Esophagus (tissue), 2 donors: ENCODE measurements around the gene SLC7A9. TPM values are rescaled to one million over a fixed set of nuclear protein-coding genes. Genes with fewer than 3 reads are reported as not detected.
"Not testable (repeated sequence)": the region's sequence is repeated elsewhere in the genome, so short reads cannot be mapped to it uniquely, and the experiment has no call there.

ENCODE experiments used
- H3K27ac ChIP-seq, 2 donors: one replicate each; pipeline ENCODE4 v1.5.1; 2013; ENCODE audit warnings: low read depth in 2 of 2, mild to moderate bottlenecking in 2 of 2, inconsistent platforms in 1 of 2, low read length in 1 of 2, moderate library complexity in 1 of 2
- H3K27me3 ChIP-seq, 2 donors: one replicate each; pipeline ENCODE4 v1.6.1; 2013; ENCODE audit warnings: low read length in 2 of 2, control low read depth in 1 of 2, mild to moderate bottlenecking in 1 of 2; ENCODE audit not compliant: insufficient read depth in 2 of 2, control insufficient read depth in 1 of 2
- H3K36me3 ChIP-seq, 2 donors: one replicate each; pipeline ENCODE4 v1.6.1; 2013; ENCODE audit warnings: low read length in 1 of 2; ENCODE audit not compliant: control insufficient read depth in 2 of 2, insufficient read depth in 2 of 2
- H3K4me1 ChIP-seq, 2 donors: one replicate each; pipeline ENCODE4 v1.6.1; 2013; ENCODE audit warnings: low read length in 1 of 2; ENCODE audit not compliant: control insufficient read depth in 2 of 2, insufficient read depth in 2 of 2
- H3K4me3 ChIP-seq, 2 donors: one replicate each; pipeline ENCODE4 v1.5.1; 2013; ENCODE audit warnings: low read length in 2 of 2, mild to moderate bottlenecking in 2 of 2, low read depth in 1 of 2, moderate library complexity in 1 of 2
- H3K9me3 ChIP-seq, 2 donors: one replicate each; pipeline ENCODE4 v1.6.1; 2013; ENCODE audit warnings: mild to moderate bottlenecking in 2 of 2, low read depth in 1 of 2, low read length in 1 of 2, moderate library complexity in 1 of 2; ENCODE audit not compliant: control insufficient read depth in 2 of 2, insufficient read depth in 1 of 2
- WGBS, 2 donors: extraction: QIAGEN DNeasy Blood & Tissue Kit; methylation state at CpG; one replicate each; pipeline ENCODE4 v1.1.7; 2013; 5-methylcytosine and 5-hydroxymethylcytosine counted together
- polyA plus RNA-seq, 2 donors: library from polyadenylated mRNA; stranded (reverse); fragments of 200-250 nt; gene quantifications; one replicate each; pipeline ENCODE4 v1.2.3, GENCODE V29; 2013
- donor health status: healthy with polysubstance abuse.
- donor health status: Bipolar disorder and iron deficiency.

Gene SLC7A9
- polyA plus RNA-seq, 2 donors: 0.16 to 0.33 TPM

- H3K4me1 ChIP-seq, H3K27ac ChIP-seq, H3K36me3 ChIP-seq, H3K27me3 ChIP-seq, H3K4me3 ChIP-seq, H3K9me3 ChIP-seq: not testable (repeated sequence)
- WGBS, 2 donors: 91% methylated on average over 7 of the region's 7 CpGs
These were observed 36.2 kb downstream of the SLC7A9 start for GRCh38 chr19:32833388-32833787.

- H3K9me3 ChIP-seq: not testable (repeated sequence)
- 87 to 94% methylated on average over 7 of the region's 7 CpGs for WGBS, 2 donors
These were observed 36.7 kb downstream of the SLC7A9 start for GRCh38 chr19:32832825-32833224.

GRCh38 chr19:32832094-32832493 lies 37.5 kb downstream of the SLC7A9 start:
- 94% methylated on average over 12 of the region's 12 CpGs for WGBS, 2 donors
- not testable (repeated sequence) for H3K4me1 ChIP-seq, H3K36me3 ChIP-seq, H3K27me3 ChIP-seq, H3K27ac ChIP-seq, H3K4me3 ChIP-seq, H3K9me3 ChIP-seq

More at GRCh38 chr19:32832825-32833224, 36.7 kb downstream of the SLC7A9 start:
- not testable (repeated sequence) for H3K4me1 ChIP-seq, H3K36me3 ChIP-seq, H3K27me3 ChIP-seq, H3K27ac ChIP-seq, H3K4me3 ChIP-seq

- H3K4me1 ChIP-seq: no peaks in the 10 kb centered on the region
- H3K36me3 ChIP-seq: no peaks in the 10 kb centered on the region
- H3K4me3 ChIP-seq: no peak overlapping the region
- no peaks in the 10 kb centered on the region for H3K9me3 ChIP-seq
- no peak overlapping the region for H3K27ac ChIP-seq
- H3K27me3 ChIP-seq: no peaks in the 10 kb centered on the region
- WGBS, 2 donors: 90 to 92% methylated on average over 5 of the region's 5 CpGs
These were observed 38.0 kb downstream of the SLC7A9 start for GRCh38 chr19:32831611-32832010.

- Histone ChIP-seq H3K4me3 (no peak overlapping the region), H3K36me3 (no peaks in the 10 kb centered on the region), H3K9me3 (no peaks in the 10 kb centered on the region), H3K4me1 (no peaks in the 10 kb centered on the region), H3K27ac (no peak overlapping the region), H3K27me3 (no peaks in the 10 kb centered on the region)
- WGBS, 2 donors: 89 to 92% methylated on average over 8 of the region's 8 CpGs
These were observed 39.1 kb downstream of the SLC7A9 start for GRCh38 chr19:32830231-32831014.

- no peaks in the 10 kb centered on the region for H3K9me3 ChIP-seq
- no peak overlapping the region for H3K4me3 ChIP-seq
- H3K27me3 ChIP-seq: no peaks in the 10 kb centered on the region
- H3K27ac ChIP-seq: no peak overlapping the region
- WGBS, 2 donors: 84 to 90% methylated on average over 10 of the region's 10 CpGs
- no peaks in the 10 kb centered on the region for H3K4me1 ChIP-seq
- H3K36me3 ChIP-seq: no peaks in the 10 kb centered on the region
These were observed 40.1 kb downstream of the SLC7A9 start for GRCh38 chr19:32829345-32829896.

- Histone ChIP-seq H3K4me3 (no peak overlapping the region), H3K4me1 (no peaks in the 10 kb centered on the region), H3K36me3 (no peaks in the 10 kb centered on the region), H3K27ac (no peak overlapping the region), H3K9me3 (no peaks in the 10 kb centered on the region), H3K27me3 (no peaks in the 10 kb centered on the region)
- 86 to 87% methylated on average over 15 of the region's 15 CpGs for WGBS, 2 donors
These were observed 40.8 kb downstream of the SLC7A9 start for GRCh38 chr19:32828643-32829344.

GRCh38 chr19:32828139-32828538 lies 41.4 kb downstream of the SLC7A9 start:
- Histone ChIP-seq H3K4me1 (no peaks in the 10 kb centered on the region), H3K9me3 (no peaks in the 10 kb centered on the region), H3K27ac (no peak overlapping the region), H3K27me3 (no peaks in the 10 kb centered on the region), H3K36me3 (no peaks in the 10 kb centered on the region), H3K4me3 (no peak overlapping the region)
- 86 to 91% methylated on average over 4 of the region's 4 CpGs for WGBS, 2 donors

GRCh38 chr19:32824916-32825608 lies 44.5 kb downstream of the SLC7A9 start:
- Histone ChIP-seq H3K27ac (no peak overlapping the region), H3K27me3 (no peaks in the 10 kb centered on the region), H3K36me3 (no peaks in the 10 kb centered on the region), H3K4me3 (no peak overlapping the region), H3K4me1 (no peaks in the 10 kb centered on the region), H3K9me3 (no peaks in the 10 kb centered on the region)
- WGBS, 2 donors: 62 to 63% methylated on average over 21 of the region's 21 CpGs
